ENCODE results near the gene ATP1A2. TPM values are rescaled to one million over a fixed set of nuclear protein-coding genes. Genes with fewer than 3 reads are reported as not detected.

Gene ATP1A2
- total RNA-seq, 1 donor from 2014 or later: 147 TPM

DNA sequence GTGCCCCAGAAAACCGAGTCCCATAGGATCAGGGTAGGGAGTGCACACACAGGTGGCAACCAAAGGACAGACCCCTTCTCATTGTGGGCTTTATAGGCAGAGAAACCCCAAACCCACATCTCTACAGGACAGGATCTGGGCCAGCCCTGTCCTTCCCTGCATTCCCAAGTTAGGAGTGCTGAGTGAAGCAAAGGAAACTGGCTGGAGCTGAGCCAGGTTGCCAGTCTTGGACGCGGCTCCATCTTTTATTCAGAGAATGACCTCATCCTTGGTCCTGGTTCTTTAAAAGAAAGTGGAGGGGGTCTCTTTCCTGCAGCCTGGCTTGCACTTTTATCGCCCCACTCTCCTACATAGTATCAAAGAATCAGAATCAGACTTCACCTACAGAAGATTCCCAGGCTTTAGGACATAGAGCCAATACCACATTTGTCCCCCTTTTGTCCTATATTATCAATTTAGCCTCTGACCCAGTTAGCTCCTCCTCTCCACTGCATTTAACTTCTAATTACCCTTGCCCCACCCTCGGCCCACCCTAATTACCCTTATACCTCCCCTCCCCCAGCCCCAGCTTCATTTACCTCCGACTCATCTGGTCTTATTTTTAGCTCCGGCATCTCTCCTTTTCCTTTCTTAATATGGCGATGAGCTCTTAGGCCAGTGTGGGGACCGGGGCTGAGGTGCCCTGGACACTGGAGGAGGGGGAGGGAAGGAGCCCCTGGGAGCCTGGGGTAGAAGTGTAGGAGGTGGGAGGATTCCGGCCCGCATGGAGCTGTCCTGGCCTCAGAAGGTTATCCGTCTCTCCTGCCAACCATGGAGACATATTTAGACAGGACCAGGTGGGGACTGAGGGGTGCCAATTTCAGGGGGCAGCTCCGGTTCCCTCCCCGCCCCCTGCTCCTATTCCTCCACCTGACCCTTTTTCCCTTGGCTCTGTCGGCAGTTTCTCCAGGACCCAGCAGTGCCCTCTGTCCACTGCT, 74.4 kb downstream of the ATP1A2 start, which contains the start of gene CASQ1:
Gene CASQ1, plus strand, starts transcription at position 927 of the 977 bp plus-strand sequence. CDS start 177 bp downstream, outside the sequence.
- intact Hi-C loops (cut with DNase I): no loop called here

DNA sequence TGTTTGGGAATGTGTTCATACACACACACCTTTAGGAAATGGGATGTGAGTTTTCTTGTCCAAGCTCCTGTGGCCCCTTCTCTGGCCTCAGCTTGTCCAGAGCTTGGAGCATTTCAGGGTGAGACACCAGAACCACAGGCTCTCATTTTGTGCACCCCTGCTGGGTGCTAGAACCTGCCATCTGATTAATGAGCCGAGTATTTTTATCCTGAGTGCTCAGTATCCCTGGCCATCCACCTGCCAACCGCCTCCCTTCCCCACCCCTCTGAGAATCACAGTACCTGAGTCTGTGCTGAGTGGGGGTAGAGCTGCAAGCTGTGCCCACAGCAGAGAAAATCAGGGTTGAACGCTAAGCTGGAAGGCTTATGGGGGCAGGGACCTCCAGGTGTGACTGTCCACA, 76.2 kb downstream of the ATP1A2 start:
- DNase-seq (ENCODE audit: low spot score): no peak
- intact Hi-C loops (cut with DNase I): loop anchor here (1.0 to 2.0 kb wide), 3 partner anchors 61 to 99 kb away; no protein-coding TSS in a partner anchor

More for the DNA sequence above, 74.4 kb downstream of the ATP1A2 start, which contains the start of gene CASQ1:
- no peak for DNase-seq (ENCODE audit: low spot score)

DNA sequence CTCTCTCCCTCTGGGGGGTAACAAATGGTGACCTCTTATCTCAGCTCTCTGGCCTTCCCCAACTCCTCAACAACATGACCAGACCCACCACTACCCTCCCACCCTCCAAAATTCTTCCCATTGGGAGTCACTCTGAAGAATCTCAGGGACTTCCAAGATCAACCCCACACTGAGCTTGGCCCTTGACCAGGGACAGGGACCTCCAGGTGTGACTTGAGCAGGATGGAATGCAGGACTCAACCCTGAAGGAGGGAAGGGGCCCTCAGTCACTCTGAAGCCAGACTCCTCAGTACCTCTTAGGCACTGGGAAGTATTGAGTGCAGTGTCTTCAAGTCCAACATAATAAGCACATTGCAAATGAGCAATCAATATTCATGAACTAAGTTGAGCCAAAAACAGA, 76.7 kb downstream of the ATP1A2 start:
- intact Hi-C loops (cut with DNase I): loop anchor here (1.0 to 2.0 kb wide), 3 partner anchors 61 to 99 kb away; no protein-coding TSS in a partner anchor
- DNase-seq (ENCODE audit: low spot score): no peak

Other genes with a start within 250 kb of the ATP1A2 start
- 0.32 TPM for gene CFAP45, start 215.6 kb upstream of the ATP1A2 start, total RNA-seq
- gene TAGLN2, start 190.3 kb upstream of the ATP1A2 start, total RNA-seq: 103 TPM
- not detected for gene IGSF9, start 170.1 kb upstream of the ATP1A2 start, total RNA-seq
- not detected for gene SLAMF9, start 161.5 kb upstream of the ATP1A2 start, total RNA-seq
- 2.3 TPM for gene PIGM, start 83.8 kb upstream of the ATP1A2 start, total RNA-seq
- gene KCNJ10, start 45.6 kb upstream of the ATP1A2 start, total RNA-seq: 0.05 TPM
- not detected for gene KCNJ9, start 34.2 kb upstream of the ATP1A2 start, total RNA-seq
- gene IGSF8, start 17.1 kb upstream of the ATP1A2 start, total RNA-seq: 29.7 TPM
- 1.0 TPM for gene ATP1A4, start 35.8 kb downstream of the ATP1A2 start, total RNA-seq
- gene CASQ1, start 74.8 kb downstream of the ATP1A2 start, total RNA-seq: 57.8 TPM
- gene PEA15, start 89.6 kb downstream of the ATP1A2 start, total RNA-seq: 317 TPM
- 123 TPM for gene DCAF8, start 146.8 kb downstream of the ATP1A2 start, total RNA-seq
- gene PEX19, start 169.4 kb downstream of the ATP1A2 start, total RNA-seq: 68.9 TPM
- 118 TPM for gene COPA, start 227.5 kb downstream of the ATP1A2 start, total RNA-seq
- 53.7 TPM for gene NCSTN, start 227.6 kb downstream of the ATP1A2 start, total RNA-seq